Right lobe of liver (tissue), 6 donors: ENCODE data around the gene ANKRD11. TPM values are rescaled to one million over a fixed set of nuclear protein-coding genes. Genes with fewer than 3 reads are reported as not detected.
A peak's percentile ranks its signal among the peaks of the same experiment; 100 is the strongest.
"Not testable (repeated sequence)": the region's sequence is repeated elsewhere in the genome, so short reads cannot be mapped to it uniquely, and the experiment has no call there.

Experiments used
- ATAC-seq, 4 donors: fragments of 200-7000 bp; cut with Tn5 transposase; one replicate each; pipeline ENCODE4 v1.9.1; 2020; ENCODE audit warnings: mild to moderate bottlenecking in 4 of 4, moderate library complexity in 4 of 4
- DNase-seq, 3 donors: peaks; one replicate each; pipeline ENCODE4 v3.0.0-alpha.2; 2020
- H3K27ac ChIP-seq, 3 donors: fragments of 200-600 bp; one replicate each; pipeline ENCODE4 v1.8.0; 2022
- H3K27me3 ChIP-seq, 2 donors: fragments of 200-600 bp; one replicate each; pipeline ENCODE4 v1.8.0; 2022
- H3K36me3 ChIP-seq, 4 donors: fragments of 200-600 bp; sonication (generic) in 1 of 4; one replicate each; pipeline versions ENCODE4 v1.5.1 to v1.8.0; 2017 to 2022; ENCODE audit warnings: control low read depth in 1 of 4
- H3K4me1 ChIP-seq, 4 donors: fragments of 200-600 bp; sonication (generic) in 1 of 4; one replicate each; pipeline versions ENCODE4 v1.5.1 to v1.8.0; 2017 to 2022; ENCODE audit warnings: control low read depth in 1 of 4
- H3K4me3 ChIP-seq, 3 donors: fragments of 200-600 bp; one replicate each; pipeline ENCODE4 v1.8.0; 2022
- H3K9me3 ChIP-seq, 4 donors: fragments of 200-600 bp; sonication (generic) in 1 of 4; one replicate each; pipeline versions ENCODE4 v1.5.1 to v1.8.0; 2017 to 2022; ENCODE audit warnings: control low read depth in 1 of 4
- POLR2A ChIP-seq: fragments of 450-650 bp; IDR thresholded peaks from one replicate; pipeline ENCODE4 v1.6.1; 2017; ENCODE audit warnings: antibody characterized with exemption, mild to moderate bottlenecking
- WGBS: methylation state at CpG from one replicate; pipeline ENCODE4 v1.1.6; 2018; ENCODE audit warnings: low coverage, low lambda C conversion rate; ENCODE audit not compliant: insufficient coverage; ENCODE audit errors: missing lambda C conversion rate; 5-methylcytosine and 5-hydroxymethylcytosine counted together
- intact Hi-C, 2 donors: fragments of 100-400 bp; cut with DNase I; formaldehyde crosslinking; loops; one replicate each; pipeline versions ENCODE4 v1.11.2 to v1.14.1; 2022
- total RNA-seq, 6 experiments: library from RNA; depleted of rRNA in 2 of 6; stranded (reverse); fragments of >200 nt in 2 of 6; fragmentation: NEBNext Ultra II Directional in 3 of 6; extraction: Animal tissue kit (Norgen Biotek cat#: 25700) in 3 of 6; gene quantifications; one replicate each; pipeline versions ENCODE4 v1.1.0 to v1.2.4, GENCODE V29; 2016 to 2023
- TF ChIP-seq, protein P1 (sequence below), 4 donors: fragments of 200-600 bp in 3 of 4; fragments of 450-650 bp in 1 of 4; IDR thresholded peaks; one replicate each; pipeline versions ENCODE4 v1.5.1 to v1.8.0; 2016 to 2022; ENCODE audit warnings: antibody characterized with exemption in 4 of 4, mild to moderate bottlenecking in 2 of 4
- donor health status: DM: no; HTN: yes; CAD: no.
- donor health status: DM: no; HTN: no; CAD: no.
- donor health status: DM: no; HTN: no; CAD: no.
- donor health status: DM: no; HTN: yes; CAD: no.
- donor health status: DM: no; HTN: yes; CAD: no.

The ANKRD11 gene
- total RNA-seq, 6 experiments from 2014 or later: 26.2 to 65.8 (median 41.6) TPM

DNA sequence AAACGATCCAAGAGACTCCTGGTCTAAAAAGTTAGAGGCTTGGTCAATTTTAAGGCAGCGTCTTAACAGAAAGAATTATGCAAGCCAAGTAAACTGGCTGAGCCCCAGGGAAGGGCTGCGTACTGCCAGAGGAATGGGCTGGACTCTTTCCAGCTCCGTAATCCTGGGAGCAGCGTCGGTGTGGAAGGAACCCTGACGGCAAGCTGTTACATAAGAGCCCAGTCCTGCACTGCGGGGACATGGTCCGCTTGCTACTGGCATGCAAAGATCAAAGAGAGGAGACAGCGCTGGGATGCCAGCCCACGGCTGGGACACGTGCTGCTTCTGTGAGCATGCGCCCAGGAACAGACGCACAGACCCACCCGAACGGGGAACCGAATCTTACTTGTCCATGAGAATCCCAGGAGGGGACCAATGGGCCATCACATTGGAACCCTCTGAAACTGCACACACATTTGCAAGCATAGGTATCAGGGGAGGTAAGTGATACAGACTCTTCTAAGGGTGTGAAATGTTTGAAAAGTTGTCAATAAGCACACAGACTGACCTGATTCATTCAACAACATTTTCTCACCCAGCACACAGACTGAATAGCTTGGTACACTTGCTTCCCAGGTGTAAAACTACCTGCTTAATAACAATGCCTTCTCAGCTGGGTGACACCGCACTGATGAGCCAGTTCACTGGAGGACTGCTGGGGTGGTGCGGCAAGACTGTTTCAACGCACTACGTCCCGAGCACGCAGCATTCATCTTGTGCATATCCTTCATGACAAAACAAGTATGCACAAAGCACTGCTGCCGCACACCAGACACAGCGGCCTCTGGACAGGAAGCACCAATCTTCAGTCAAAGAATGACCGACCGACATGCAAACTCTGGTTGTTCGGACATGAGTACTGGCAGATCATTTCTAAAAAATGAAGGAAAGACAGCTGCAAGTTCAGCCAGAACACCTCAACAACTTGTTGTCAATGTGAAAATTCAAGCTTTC, 94.9 kb downstream of the ANKRD11 start:
- Histone ChIP-seq H3K27me3 (no peaks in the 10 kb centered on the region), H3K27ac (peak overlapping the region in 2 of 3 donors; percentile 71 to 74), H3K4me1 (peaks cover 0 to 36% (median 19%) of the 10 kb centered on the region in 4 donors), H3K4me3 (no peak overlapping the region), H3K36me3 (no peaks in the 10 kb centered on the region), H3K9me3 (no peaks in the 10 kb centered on the region)
- intact Hi-C loops: loop anchor here in 1 of 2 donors (2.0 kb wide), 1 partner anchor 15 kb away; no protein-coding TSS in a partner anchor
- 44% methylated on average over 18 of the region's 28 CpGs for WGBS
- ATAC-seq (peak; percentile 67 to 93 (median 81)), DNase-seq (peak; percentile 81 to 96 (median 91))
- TF ChIP-seq, protein P1, sequence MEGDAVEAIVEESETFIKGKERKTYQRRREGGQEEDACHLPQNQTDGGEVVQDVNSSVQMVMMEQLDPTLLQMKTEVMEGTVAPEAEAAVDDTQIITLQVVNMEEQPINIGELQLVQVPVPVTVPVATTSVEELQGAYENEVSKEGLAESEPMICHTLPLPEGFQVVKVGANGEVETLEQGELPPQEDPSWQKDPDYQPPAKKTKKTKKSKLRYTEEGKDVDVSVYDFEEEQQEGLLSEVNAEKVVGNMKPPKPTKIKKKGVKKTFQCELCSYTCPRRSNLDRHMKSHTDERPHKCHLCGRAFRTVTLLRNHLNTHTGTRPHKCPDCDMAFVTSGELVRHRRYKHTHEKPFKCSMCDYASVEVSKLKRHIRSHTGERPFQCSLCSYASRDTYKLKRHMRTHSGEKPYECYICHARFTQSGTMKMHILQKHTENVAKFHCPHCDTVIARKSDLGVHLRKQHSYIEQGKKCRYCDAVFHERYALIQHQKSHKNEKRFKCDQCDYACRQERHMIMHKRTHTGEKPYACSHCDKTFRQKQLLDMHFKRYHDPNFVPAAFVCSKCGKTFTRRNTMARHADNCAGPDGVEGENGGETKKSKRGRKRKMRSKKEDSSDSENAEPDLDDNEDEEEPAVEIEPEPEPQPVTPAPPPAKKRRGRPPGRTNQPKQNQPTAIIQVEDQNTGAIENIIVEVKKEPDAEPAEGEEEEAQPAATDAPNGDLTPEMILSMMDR (IDR thresholded peaks at IDR 0.05): no peak
- no peak for TF ChIP-seq POLR2A

DNA sequence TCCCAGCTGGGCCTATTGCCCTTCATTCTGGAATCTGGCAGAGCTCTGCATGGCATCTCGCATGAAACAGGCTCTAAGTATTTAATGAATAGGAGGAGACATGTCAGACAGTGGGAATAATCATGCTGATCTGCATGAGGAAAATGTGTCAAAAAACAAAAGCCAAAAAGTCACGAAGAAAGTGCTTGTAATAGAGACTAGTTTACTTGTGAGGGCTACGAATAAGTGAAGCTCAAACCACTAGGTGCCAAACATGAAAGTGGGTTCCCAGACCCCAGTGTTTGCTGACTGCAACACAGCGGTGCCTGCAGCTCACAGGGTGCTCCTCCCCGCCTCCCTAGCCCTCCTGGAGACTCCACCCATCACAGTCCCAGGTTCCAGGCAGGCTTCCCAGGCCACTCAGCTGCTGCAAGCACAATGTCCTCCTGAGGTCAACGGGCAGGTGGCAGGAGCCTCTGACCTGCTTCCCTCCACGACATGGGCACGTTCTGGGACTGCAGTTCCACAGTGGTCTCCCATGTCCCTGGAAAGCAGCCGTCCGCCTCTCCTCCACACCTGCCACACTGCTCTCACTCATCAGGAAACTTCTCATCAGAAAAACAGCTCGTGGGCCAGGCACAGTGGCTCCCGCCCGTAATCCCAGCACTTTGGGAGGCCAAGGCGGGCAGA, 96.5 kb downstream of the ANKRD11 start:
- Histone ChIP-seq H3K4me1 (peaks cover 0 to 36% (median 19%) of the 10 kb centered on the region in 4 donors), H3K27me3 (no peaks in the 10 kb centered on the region), H3K27ac (peak overlapping the region in 2 of 3 donors; percentile 71 to 74), H3K4me3 (no peak overlapping the region), H3K36me3 (no peaks in the 10 kb centered on the region), H3K9me3 (no peaks in the 10 kb centered on the region)
- TF ChIP-seq, protein P1 (IDR thresholded peaks at IDR 0.05): no peak
- no peak for TF ChIP-seq POLR2A
- intact Hi-C loops: loop anchor here in 1 of 2 donors (2.0 kb wide), 1 partner anchor 17 kb away; no protein-coding TSS in a partner anchor
- ATAC-seq (peak; percentile 84 to 93 (median 88)), DNase-seq (peak; percentile 83 to 96 (median 96))
- 23% methylated on average over 9 of the region's 14 CpGs for WGBS

DNA sequence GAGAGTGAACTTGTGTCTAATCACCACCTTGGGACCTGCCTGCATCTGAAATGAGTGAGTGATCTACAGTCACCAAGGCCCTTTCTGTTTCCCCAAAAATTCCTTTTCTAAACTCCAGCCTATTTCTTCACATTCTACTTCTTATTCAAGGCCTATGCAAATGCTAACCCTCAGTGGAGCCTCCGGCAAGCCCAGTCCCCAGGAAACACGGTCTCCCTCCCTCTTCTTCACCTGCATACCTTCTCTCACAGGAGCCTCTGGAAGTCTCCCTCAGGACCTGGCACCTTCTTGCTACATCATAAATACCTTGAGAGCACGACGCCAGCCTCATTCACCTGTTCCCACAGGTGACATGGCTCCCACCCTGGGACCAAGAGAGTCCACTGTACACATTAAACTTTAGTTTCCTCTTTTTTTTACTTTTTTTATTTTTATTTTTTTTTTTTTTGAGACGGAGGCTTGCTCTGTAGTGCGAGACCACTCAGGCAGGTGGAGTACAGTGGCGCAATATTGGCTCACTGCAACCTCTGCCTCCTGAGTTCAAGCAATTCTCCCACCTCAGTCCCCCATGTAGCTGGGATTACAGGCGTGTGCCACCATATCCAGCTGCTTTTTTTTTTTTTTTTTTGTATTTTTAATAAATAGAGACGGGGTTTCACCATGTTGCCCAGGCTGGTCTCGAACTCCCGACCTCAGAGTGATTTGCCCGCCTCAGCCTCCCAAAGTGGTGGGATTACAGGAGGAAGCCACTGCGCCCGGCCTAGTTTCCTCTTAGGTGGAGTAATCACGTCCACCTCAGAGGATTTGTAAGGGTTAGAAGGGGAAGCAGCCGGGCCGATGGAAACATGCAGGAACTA, 97.3 kb downstream of the ANKRD11 start:
- H3K9me3 ChIP-seq: no peaks in the 10 kb centered on the region
- peaks cover 0 to 36% (median 19%) of the 10 kb centered on the region in 4 donors for H3K4me1 ChIP-seq
- no peaks in the 10 kb centered on the region for H3K36me3 ChIP-seq
- 73% methylated on average over 16 of the region's 17 CpGs for WGBS
- H3K4me3 ChIP-seq: no peak overlapping the region
- ATAC-seq: no peak
- no peak for TF ChIP-seq POLR2A
- TF ChIP-seq, protein P1 (IDR thresholded peaks at IDR 0.05): no peak
- peak overlapping the region in 1 of 3 donors; percentile 74 for H3K27ac ChIP-seq
- intact Hi-C loops: no loop called here
- H3K27me3 ChIP-seq: no peaks in the 10 kb centered on the region
- DNase-seq: no peak

DNA sequence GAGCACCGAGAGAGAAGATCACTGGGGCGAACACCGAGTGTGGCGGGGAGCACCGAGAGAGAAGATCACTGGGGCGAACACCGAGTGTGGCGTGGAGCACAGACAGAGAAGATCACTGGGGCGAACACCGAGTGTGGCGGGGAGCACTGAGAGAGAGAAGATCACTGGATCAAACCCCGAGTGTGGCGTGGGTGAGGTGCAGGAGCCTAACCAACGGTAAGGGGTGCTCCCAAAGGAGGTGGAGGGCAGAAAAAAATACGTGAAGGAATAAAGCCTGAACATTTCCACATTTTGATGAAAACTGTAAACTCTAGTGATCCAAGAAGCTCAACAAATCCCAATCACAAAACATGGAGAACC, 100.2 kb downstream of the ANKRD11 start:
- H3K27me3 ChIP-seq, H3K27ac ChIP-seq, H3K4me3 ChIP-seq, H3K9me3 ChIP-seq, H3K36me3 ChIP-seq, DNase-seq, ATAC-seq, intact Hi-C loops: not testable (repeated sequence)
- H3K4me1 ChIP-seq: peaks cover 0 to 21% (median 11%) of the 10 kb centered on the region in 4 donors
- WGBS: 95% methylated on average over 15 of the region's 15 CpGs

DNA sequence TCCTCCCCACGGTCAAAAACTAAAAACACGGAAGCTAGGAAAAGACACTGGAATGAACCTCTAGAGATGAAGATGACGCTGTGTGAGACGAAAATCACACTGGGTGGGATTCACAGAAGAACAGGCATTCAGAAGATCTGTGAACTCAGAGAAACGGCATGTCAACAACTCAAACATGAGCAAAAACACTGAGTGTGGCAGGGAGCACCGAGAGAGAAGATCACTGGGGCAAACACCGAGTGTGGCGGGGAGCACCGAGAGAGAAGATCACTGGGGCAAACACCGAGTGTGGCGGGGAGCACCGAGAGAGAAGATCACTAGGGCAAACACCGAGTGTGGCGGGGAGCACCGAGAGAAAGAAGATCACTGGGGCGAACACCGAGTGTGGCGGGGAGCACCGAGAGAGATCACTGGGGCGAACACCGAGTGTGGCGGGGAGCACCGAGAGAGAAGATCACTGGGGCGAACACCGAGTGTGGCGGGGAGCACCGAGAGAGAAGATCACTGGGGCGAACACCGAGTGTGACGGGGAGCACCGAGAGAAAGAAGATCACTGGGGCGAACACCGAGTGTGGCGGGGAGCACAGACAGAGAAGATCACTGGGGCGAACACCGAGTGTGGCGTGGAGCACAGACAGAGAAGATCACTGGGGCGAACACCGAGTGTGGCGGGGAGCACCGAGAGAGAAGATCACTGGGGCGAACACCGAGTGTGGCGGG, 100.7 kb downstream of the ANKRD11 start:
- DNase-seq, H3K4me3 ChIP-seq, H3K9me3 ChIP-seq, H3K27ac ChIP-seq, intact Hi-C loops, ATAC-seq, H3K27me3 ChIP-seq, H3K36me3 ChIP-seq: not testable (repeated sequence)
- 93% methylated on average over 20 of the region's 44 CpGs for WGBS
- H3K4me1 ChIP-seq: peaks cover 0 to 22% (median 9%) of the 10 kb centered on the region in 4 donors
